ENCODE results near the gene FBXL7.

DNA sequence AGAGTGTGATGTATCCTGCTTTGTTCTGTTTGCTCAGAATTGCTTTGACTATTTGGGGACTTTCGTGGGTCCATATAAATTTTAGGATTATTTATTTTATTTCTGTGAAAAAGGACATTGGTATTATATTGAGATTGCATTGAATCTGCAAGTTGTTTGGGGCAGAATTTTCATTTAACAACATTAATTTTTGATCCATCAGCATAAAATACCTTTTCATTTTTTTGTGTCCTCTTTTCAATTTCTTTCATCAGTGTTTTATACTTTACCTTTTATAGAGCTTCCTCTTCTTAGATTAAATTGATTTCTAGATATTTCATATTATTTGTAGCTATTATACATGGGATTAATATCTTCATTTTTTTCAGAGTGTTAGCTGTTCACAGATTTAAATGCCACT lies 40.8 kb upstream of the FBXL7 start:
- TF ChIP-seq POLR2A (IDR thresholded peaks at IDR 0.05) = no peak
- TF ChIP-seq, protein P1, sequence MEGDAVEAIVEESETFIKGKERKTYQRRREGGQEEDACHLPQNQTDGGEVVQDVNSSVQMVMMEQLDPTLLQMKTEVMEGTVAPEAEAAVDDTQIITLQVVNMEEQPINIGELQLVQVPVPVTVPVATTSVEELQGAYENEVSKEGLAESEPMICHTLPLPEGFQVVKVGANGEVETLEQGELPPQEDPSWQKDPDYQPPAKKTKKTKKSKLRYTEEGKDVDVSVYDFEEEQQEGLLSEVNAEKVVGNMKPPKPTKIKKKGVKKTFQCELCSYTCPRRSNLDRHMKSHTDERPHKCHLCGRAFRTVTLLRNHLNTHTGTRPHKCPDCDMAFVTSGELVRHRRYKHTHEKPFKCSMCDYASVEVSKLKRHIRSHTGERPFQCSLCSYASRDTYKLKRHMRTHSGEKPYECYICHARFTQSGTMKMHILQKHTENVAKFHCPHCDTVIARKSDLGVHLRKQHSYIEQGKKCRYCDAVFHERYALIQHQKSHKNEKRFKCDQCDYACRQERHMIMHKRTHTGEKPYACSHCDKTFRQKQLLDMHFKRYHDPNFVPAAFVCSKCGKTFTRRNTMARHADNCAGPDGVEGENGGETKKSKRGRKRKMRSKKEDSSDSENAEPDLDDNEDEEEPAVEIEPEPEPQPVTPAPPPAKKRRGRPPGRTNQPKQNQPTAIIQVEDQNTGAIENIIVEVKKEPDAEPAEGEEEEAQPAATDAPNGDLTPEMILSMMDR (IDR thresholded peaks at IDR 0.05) = no peak

Measured in lower leg skin (tissue), 3 donors.